Keratinocyte (primary cell): ENCODE results near the gene FAT2.
"Not testable (repeated sequence)": the region's sequence is repeated elsewhere in the genome, so short reads cannot be mapped to it uniquely, and the experiment has no call there.

Experiments used
- CTCF ChIP-seq, 3 experiments: IDR thresholded peaks in 1 of 3; conservative IDR thresholded peaks in 1 of 3; optimal IDR thresholded peaks in 1 of 3; 2 replicates in 2 of 3; 3 replicates in 1 of 3; pipeline versions ENCODE3 to v1.5.1; 2011; ENCODE audit warnings: low read length in 3 of 3, mild to moderate bottlenecking in 3 of 3, moderate library complexity in 2 of 3, control low read depth in 1 of 3, inconsistent platforms in 1 of 3; ENCODE audit not compliant: insufficient read depth in 2 of 3; ENCODE audit errors: extremely low read depth in 1 of 3
- EZH2 ChIP-seq: IDR thresholded peaks from one replicate; pipeline ENCODE4 v1.6.1; 2012; ENCODE audit warnings: inconsistent platforms, mild to moderate bottlenecking, low read length, moderate library complexity

- not testable (repeated sequence) for TF ChIP-seq CTCF (optimal IDR thresholded peaks at IDR 0.05 in 1 of 3, IDR thresholded peaks at IDR 0.05 in 1 of 3, conservative IDR thresholded peaks at IDR 0.05 in 1 of 3; ENCODE audit: extremely low read depth in 1 of 3, insufficient read depth in 2 of 3, low read length in 3 of 3); EZH2
Measured at GRCh38 chr5:151579146-151579545, 12.0 kb downstream of the FAT2 start.
